ENCODE data around the gene KCNQ1.

Gene KCNQ1

GRCh38 chr11:2860636-2861035 lies 415.8 kb downstream of the KCNQ1 start:
- no peak for DNase-seq

- no peak for DNase-seq
Observed at GRCh38 chr11:2862395-2863275, 417.8 kb downstream of the KCNQ1 start.

- DNase-seq, result no peak
Observed at GRCh38 chr11:2863276-2863618, 418.4 kb downstream of the KCNQ1 start.

GRCh38 chr11:2864901-2865300 lies 420.1 kb downstream of the KCNQ1 start:
- DNase-seq, result no peak

- no peak for DNase-seq
Observed at GRCh38 chr11:2865922-2866577, 421.2 kb downstream of the KCNQ1 start.

- DNase-seq, result no peak
Observed at GRCh38 chr11:2867142-2867541, 422.3 kb downstream of the KCNQ1 start.

- no peak for DNase-seq
Observed at GRCh38 chr11:2867722-2868505, 423.1 kb downstream of the KCNQ1 start.

- no peak for DNase-seq
Observed at GRCh38 chr11:2868506-2869133, 423.8 kb downstream of the KCNQ1 start.

GRCh38 chr11:2869134-2869526 lies 424.3 kb downstream of the KCNQ1 start:
- no peak for DNase-seq

GRCh38 chr11:2869561-2870427 lies 425.0 kb downstream of the KCNQ1 start:
- DNase-seq, result no peak

- no peak for DNase-seq
Observed at GRCh38 chr11:2870460-2870859, 425.7 kb downstream of the KCNQ1 start.

- no peak for DNase-seq
Observed at GRCh38 chr11:2870969-2871680, 426.3 kb downstream of the KCNQ1 start.

GRCh38 chr11:2874963-2875362 lies 430.2 kb downstream of the KCNQ1 start:
- no peak for DNase-seq

- no peak for DNase-seq
Observed at GRCh38 chr11:2877474-2877873, 432.7 kb downstream of the KCNQ1 start.

GRCh38 chr11:2878782-2879181 lies 434.0 kb downstream of the KCNQ1 start:
- DNase-seq, result no peak

- no peak for DNase-seq
Observed at GRCh38 chr11:2880646-2881045, 435.8 kb downstream of the KCNQ1 start.

GRCh38 chr11:2881076-2881980 lies 436.5 kb downstream of the KCNQ1 start:
- no peak for DNase-seq

- DNase-seq, result no peak
Observed at GRCh38 chr11:2881981-2882375, 437.2 kb downstream of the KCNQ1 start.

- DNase-seq, result no peak
Observed at GRCh38 chr11:2882396-2883110, 437.7 kb downstream of the KCNQ1 start.

- DNase-seq, result no peak
Observed at GRCh38 chr11:2883640-2883978, 438.8 kb downstream of the KCNQ1 start.

All from NCI-H2171 (cell line).